ENCODE results near the gene FIP1L1.
"Not testable (repeated sequence)": the region's sequence is repeated elsewhere in the genome, so short reads cannot be mapped to it uniquely, and the experiment has no call there.

FIP1L1 gene, protein sequence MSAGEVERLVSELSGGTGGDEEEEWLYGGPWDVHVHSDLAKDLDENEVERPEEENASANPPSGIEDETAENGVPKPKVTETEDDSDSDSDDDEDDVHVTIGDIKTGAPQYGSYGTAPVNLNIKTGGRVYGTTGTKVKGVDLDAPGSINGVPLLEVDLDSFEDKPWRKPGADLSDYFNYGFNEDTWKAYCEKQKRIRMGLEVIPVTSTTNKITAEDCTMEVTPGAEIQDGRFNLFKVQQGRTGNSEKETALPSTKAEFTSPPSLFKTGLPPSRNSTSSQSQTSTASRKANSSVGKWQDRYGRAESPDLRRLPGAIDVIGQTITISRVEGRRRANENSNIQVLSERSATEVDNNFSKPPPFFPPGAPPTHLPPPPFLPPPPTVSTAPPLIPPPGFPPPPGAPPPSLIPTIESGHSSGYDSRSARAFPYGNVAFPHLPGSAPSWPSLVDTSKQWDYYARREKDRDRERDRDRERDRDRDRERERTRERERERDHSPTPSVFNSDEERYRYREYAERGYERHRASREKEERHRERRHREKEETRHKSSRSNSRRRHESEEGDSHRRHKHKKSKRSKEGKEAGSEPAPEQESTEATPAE

DNA sequence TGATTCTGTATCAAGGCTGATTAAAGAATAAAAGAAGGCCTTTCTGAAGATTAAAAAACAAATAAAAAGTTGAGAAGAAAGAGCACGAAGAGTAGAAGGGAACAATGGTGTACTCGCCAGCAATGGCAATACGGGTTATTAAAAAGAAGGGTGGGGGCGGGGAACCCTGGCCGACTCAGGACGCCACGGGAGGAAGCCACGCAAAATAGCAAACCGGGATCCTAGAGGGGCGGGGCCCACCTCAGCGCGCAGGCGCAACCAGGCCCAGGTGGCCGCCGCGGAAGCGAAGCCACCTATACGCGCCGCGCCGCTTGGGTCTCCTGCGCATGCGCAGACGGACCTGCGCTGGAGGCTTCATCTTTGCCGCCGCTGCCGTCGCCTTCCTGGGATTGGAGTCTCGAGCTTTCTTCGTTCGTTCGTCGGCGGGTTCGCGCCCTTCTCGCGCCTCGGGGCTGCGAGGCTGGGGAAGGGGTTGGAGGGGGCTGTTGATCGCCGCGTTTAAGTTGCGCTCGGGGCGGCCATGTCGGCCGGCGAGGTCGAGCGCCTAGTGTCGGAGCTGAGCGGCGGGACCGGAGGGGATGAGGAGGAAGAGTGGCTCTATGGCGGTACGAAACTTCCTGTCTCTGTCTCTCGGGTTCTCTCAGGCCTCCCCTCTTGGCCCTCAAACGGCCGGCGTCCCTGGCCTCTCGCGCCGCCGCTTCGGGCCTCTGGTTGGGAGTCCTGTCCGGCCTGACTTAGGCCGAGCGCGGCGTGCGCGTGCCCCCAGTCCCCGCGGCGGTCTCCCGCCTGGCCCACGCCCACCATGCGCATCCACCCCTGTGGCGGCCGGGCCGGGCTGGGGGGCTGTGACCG is at the start of gene FIP1L1:
Gene FIP1L1 (plus strand): TSS at position 323 of the 852 bp plus-strand sequence. CDS start 198 bp downstream, at position 521.
- peak; percentile 96 for DNase-seq

DNA sequence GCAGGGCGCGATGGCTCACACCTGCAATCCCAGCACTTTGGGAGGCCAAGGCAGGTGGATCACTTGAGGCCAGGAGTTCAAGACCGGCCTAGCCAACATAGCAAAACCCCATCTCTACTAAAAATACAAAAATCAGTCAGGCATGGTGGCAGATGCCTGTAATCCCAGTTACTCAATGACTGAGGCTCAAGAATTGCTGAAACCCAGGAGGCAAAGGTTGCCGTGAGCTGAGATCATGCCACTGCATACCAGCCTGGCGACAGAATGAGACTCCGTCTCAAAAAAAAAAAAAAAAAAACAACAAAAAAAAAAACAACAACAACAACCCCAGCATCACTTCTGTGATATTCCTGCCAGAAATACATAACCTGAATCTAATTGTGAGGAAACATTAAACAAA is 42.5 kb upstream of the FIP1L1 start:
- not testable (repeated sequence) for DNase-seq

DNA sequence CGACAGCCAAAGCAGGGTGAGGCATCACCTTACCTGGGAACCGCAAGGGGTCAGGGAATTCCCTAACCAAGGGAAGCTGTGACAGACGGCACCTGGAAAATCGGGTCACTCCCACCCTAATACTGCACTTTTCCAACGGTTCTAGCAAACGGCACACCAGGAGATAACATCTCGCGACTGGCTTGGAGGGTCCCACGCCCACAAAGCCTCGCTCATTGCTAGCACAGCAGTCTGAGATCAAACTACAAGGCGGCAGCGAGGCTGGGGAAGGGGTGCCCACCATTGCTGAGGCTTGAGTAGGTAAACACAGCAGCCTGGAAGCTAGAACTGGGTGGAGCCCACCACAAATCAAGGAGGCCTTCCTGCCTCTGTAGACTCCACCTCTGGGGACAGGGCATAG is 37.3 kb upstream of the FIP1L1 start:
- not testable (repeated sequence) for DNase-seq

DNA sequence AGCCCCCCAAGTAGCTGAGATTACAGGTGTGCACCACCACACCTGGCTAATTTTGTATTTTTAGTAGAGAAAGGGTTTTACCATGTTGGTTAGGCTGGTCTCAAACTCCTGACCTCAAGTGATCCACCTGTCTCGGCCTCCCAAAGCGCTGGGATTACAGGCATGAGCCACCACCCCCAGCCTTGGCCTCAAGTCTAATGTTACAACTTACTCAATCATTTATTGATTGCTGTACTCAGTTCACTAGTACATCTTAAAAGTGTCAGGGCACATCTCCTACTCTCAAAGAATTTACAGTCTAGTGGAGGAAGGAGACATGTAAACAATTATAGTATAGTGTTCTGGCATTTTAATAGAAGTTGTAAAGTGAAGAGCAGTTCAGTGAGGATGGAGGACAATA is 31.0 kb upstream of the FIP1L1 start:
- not testable (repeated sequence) for DNase-seq

DNA sequence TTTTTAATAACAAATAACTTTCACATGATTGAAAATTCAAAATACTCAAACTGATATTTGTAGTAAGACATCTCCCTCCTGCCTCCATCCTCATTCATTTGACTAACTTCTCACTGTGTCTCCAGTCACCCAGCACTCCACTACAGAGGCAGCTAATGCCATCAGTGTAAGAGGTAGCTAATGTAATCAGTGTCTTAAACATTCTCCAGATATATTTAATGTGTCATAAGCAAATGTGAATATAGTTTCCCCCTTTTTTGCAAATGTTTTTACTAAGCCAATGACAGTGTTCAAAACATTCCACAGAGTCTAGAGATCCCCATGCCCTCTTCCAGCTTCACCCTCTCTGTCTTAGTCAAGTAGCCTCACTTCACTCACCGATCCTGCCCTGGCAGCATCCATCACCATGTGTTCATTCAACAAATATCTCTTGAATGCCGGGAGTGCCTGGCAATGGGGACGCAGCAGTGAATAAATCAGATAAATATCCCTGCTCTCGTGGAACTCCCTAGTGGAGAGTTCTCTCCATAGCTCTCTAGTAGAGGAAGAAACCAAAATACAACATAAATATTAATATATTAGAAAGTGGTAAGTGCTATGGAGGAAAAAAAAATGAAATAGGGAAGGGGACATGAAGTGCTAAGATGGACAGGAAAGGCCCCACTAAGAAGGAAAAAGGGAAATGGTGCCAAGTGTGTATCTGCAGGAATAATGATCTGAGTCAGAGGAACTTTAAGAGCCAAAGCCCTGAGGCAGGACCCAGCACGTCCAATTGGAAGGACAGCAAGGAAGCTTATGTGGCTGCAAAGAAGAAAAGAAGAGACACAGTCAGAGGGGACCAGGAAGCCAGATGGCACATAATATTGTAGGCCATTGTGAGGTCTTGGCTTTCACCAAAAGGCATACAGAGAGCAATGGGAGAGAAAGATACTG is 30.3 kb upstream of the FIP1L1 start:
- no peak for DNase-seq

DNA sequence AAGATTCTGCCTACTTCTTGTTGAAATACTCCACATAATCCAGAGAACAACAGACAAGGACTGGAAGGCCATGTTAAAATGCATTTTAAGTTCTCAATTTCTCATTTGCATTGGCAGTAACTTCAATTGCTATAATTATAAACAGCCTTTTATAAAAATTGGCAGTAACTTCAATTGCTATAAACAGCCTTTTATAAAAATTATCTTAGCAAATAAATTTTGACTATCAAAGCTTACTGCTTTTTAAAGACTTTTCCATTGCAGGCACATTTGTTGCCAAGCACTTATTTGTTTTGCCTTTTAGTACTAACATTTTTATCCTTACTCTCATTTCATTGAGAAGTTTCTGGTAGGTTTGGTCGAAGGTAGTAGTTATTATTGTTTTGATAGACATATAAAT is 29.4 kb upstream of the FIP1L1 start:
- no peak for DNase-seq

DNA sequence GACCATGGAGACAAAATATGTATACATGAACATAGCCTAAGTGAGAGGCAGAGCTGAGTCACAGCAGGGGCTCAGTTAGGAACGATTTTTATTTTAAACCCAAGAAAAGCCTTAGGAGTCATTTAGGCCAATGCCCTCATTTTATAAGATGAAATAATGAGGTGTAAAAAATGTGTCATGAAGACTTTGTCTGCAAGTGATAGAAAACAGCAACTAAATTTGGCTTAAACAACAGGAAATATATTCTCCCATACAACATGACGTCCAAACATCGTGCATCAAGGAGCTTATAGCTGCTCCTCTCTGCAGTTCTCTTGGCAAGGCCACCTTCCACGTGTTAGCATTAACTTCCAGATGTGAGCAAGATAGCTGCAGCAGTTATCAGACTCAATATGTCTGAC is 28.4 kb upstream of the FIP1L1 start:
- no peak for DNase-seq

DNA sequence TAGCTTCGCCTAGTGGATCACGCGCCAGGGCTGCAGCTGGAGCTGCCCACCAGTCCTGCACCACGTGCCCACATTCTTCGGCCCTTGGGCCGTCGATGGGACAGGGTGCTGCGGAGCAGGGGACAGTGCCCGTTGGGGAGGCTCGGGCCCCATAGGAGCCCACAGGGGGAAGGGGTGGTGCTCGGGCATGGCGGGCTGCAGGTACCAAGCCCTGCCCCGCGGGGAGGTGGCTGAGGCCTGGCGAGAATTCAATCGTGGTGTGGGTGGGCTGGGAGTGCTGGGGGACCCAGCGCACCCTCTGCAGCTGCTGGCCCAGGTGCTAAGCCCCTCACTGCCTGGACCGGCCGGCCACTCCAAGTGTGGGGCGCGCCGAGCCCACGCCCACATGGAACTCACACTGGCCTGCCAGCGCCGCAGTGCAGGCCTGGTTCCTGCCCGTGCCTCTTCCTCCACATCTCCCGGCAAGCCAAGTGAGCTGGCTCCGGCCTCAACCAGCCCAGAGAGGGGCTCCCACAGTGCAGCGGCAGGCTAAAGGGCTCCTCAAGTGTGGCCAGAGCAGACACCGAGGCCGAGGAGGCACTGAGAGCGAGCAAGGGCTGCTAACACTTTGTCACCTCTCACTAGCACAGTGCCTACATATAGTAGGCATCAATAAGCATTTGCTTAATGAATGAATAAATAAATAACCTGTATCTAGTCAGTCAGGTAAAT is 23.3 kb upstream of the FIP1L1 start:
- no peak for DNase-seq

DNA sequence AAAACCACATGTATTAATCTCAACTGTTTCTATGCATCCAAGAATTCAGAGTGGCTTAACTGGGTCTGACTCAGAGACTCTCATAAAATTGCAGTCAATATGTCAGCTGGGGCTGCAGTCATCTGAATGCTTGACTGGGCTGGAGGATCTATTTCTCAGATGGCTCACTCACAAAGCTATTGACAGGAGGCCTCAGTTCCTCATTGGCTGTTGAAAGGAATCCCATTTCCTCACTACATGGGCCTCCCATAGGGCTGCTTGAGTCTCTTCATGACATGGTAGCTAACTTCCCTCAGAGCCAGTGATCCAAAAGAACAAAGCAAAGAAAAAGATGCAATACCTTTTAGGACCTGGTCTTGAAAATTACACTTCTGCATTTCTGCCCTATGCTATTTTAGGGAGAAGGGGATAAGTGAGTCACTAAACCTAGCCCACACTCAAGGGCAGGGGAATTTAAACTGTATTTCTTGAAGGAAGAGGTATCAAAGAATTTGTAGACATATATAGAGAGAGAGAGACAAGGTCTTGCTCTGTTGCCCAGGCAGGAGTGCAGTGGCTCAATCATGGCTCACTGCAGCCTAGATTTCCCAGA is 21.4 kb upstream of the FIP1L1 start:
- DNase-seq, result no peak

DNA sequence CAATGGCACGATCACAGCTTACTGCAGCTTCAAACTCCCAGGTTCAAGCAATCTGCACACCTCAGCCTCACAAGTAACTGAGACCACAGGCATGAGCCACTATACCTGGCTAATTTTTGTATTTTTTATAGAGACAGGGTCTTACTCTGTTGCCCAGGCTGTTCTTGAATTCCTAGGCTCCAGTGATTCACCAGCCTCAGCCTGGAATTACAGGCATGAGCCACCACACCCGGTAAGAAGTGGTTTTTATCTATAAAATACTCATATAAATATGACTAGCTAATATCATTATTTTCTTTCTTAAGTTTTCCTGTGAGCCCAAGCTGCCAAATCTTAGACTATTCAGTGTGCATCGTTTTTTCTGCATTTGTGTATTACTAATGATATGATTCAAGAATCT is 16.0 kb upstream of the FIP1L1 start:
- no peak for DNase-seq

DNA sequence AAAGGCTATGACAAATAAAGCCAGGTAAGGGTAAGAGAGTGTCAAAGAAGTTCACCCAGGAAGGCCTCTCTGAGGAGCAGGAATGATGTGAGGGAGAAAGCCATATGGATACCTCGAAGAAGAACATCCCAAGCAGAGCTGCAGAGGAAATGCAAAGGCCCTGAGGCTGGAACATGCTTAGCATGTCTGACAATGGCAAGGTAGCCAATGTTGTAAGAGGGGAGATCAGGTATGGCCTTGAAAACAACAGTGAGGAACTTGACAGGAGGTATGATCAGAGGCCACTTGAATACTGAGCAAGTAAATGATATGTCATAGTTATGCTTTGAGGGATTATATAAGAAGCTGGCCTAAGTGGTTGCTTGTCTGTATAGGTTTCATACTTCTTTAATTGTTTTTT is 15.3 kb upstream of the FIP1L1 start:
- DNase-seq, result no peak

DNA sequence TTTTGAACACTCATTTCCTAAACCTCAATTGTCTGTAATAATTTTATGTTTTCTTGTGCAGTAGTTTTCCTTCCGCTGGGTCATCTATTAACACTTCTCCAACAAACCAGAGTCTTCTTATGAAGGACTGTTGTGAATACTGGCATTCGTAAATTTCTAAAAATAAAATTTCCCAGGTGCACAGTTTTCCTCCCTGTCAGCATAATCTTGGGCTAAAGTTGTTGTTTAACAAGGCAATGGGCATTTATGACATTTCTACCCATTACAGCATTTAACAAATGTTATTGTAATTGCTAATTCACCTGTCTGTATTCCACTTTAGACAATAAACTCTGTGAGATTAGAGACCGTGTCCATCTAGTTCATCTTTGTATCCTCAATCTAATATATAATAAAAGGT is 12.8 kb upstream of the FIP1L1 start:
- DNase-seq, result no peak

DNA sequence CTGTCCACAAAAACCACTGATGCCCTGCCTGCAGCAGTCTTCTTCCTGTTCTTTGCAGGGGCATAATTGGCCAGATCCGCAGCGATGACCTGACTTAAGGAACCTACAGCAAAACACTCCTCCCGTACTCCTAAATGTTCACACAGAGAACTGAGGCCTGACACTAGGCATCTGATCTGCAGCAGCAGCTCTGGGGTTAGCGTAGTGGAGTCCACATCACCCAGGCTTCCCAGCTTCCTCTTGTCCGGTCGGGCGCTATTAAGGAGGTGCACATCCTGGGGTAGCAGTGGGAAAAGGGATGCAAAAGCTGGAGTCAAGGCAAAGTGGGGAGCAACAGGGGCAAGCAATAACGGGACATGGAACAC is 12.3 kb upstream of the FIP1L1 start:
- DNase-seq, result peak; percentile 7

DNA sequence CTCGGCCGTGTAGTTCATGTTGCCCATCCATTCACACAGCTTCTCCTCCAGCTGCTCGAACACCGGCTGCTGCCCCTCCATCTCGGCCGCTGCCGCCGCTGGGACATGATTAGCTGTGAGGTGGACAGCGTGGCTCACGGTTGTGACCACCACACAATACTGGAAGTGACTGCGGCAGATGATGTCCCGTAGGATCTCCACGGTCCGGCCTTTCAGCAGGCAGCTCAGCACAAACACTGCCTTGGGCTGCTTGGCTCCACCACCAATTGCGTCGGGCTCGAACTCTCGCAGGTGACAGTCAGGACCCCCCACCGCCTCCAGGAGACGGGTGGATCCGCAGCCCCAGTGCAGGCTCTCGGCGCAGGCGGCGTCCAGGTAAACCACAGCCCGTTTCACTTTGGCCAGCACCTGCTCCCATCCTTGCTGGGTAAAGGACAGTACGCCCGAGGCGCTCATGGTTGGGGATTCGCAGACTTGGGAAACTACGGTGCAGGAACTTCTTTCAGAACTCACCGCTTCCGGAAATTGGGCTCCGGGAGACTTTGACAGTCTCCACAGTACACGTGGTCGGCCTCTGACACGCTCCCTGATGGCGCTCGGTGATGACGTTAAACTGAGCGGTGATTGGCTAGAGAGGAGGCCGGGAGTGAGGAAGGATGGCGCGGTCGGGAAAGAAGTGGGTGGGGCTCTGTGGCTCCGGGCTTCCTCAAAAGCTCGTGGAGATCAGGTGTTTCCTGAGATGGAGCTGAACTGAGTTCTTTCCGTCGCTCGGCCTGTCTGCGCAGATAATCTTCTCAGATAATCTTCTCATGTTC is 11.7 kb upstream of the FIP1L1 start, which contains the start of gene SCFD2:
Gene SCFD2 (minus strand): TSS at position 576 of the 815 bp plus-strand sequence.
- DNase-seq, result peak; percentile 98

DNA sequence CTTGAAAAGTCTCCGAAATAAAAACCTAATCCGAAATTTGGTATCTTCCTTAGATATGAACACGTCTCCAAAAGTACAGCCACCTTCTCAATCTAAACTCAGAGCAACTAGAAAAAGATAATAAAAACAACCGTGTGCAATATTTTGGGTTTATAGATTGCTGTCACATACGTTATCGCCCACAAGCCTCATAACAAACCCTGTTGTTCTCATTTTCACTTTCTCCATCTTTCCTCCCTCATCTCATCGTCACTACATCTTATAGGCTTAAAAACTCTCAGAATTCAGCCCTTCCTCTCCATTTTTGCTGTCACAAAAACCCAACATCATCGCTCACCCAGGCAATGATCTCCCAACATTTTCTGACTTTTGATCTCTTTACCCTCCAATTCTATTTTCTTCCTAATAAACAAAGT is 11.1 kb upstream of the FIP1L1 start:
- DNase-seq, result no peak

DNA sequence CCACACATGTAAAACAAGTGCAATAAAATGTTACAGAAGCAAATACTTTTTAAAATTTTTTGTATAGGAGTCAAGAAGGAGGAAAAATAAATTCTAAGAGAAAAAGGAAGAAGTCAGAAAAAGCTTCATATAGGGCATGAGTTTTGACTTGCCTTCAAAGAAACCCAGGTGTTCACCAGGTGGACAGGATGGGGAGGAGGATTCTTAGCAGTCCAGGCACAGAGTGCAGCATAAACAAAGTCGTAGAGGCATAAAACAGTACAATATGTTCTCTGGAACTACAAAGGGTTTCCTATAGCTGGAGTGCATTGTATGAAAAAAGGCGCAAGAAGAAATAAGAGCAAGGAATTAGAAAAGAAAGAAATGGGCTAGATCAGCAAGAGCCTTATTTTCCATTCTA is 9.7 kb upstream of the FIP1L1 start:
- no peak for DNase-seq

DNA sequence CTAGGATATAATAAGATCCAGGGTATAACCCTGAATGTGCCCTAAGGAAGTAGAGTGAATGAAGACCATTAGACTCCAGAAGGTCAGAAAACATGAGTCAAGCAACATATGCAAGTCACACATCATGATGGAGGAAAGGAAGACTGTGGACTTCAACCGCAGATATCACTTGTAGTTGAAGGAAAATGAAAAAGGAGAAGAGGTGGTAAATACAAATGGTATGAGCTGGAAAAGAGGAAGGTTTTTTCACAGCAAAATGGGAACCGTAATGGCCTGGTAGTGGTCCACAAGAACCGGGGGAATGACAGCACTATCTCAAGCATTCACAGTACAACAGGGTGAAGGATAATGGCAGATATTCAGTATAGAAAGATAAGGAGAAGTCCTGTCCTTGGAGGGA is 6.4 kb upstream of the FIP1L1 start:
- DNase-seq, result no peak

DNA sequence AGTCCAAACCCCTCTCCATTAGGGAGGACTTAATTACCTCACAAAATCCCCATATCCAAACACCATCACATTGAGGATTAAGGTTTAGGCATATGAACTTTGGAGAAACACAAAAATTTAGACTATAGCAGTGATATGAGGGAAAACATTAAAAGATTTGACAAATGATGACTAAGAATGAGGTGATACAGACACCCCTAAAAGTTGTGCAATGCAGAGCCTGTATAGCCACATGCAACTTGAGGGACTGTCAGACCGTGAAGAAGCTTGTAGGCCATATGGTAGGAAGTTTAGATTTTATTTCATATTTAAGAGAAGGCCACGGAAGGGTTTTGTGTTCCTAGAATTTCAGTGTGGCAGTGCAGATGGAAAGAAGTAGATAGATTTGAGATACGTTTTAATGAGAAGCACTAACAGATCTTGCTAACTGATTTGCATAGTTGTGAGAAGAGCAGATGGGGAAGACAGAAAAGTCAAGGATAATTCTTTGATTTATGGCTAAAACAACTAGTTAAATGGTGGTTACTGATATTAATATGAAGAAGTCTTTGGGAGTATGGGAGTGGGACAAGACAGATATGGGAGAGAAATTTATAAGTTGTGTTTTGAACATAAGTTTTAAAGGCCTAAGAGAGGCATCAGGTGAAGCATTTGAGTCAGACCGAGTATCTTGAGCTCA is 5.5 kb upstream of the FIP1L1 start:
- DNase-seq, result no peak

DNA sequence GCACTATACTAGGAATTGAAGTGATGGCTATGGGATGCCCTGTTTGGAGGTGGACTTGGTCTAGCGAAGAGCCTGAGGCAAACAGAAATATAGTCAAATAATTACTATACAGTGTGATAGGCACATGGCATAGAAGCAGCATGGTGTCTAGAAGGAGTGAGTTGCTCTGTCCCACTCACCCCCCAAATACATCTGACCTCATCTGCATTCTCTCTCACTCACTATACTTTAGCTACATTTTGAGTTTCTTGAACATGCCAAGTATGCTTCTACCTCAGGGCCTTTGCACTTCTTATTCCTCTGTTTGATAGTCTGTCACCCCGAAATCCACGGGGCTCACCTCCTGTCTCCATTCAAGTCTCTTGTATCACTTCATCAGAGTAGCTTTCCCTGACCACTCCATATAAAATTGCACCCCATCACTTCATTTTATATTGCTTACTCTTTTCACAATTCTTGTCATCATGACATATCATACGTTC is 2.6 kb upstream of the FIP1L1 start:
- no peak for DNase-seq

DNA sequence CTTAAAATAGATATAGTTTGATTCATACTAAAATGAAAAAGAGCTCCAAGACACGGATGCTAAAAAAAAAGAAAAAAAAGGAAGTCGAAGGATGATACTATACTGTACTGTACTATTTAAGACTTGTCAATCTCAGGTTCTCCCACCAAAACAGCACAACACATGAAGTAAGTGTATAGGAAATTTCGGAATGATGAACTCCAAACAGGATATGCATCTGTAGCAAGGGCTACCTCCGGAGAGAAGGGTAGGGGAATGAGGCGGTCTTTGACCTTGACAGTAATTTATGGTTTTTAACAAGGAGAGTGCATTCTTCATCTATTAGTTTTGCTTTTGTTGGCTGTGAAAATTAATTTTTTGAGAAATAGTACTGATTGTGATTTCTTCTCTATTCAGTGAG is 541 bp upstream of the FIP1L1 start:
- DNase-seq, result no peak
